ENCODE data around the gene GOLGA6C. TPM values are rescaled to one million over a fixed set of nuclear protein-coding genes. Genes with fewer than 3 reads are reported as not detected.
"Not testable (repeated sequence)": the region's sequence is repeated elsewhere in the genome, so short reads cannot be mapped to it uniquely, and the experiment has no call there.

The GOLGA6C gene
- total and polyA plus RNA-seq, 4 experiments from 2014 or later, result not detected

DNA sequence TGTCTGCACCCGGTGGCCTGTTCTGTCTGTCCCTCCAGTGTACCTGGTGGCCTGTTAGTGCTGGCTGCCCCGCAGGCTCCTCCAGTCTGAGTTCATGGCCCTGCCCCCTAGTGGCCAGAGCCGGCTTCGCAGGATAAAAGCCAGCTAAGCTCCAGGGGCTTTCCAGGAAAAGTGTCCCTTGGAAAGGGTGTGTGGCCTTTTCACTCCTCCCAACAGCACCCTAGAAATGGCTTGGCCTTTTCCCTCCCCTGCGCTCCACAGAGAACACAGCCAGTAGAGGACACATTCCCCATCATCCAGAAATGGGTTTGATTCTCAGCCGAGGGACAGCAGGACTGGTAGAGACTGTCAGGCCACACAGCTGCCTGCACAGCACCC is 41.2 kb downstream of the GOLGA6C start:
- H3K27me3 ChIP-seq (ENCODE audit: insufficient read depth, low read length); POLR2A ChIA-PET (ENCODE audit: partially characterized antibody); intact Hi-C loops (cut with micrococcal nuclease); H3K27ac ChIP-seq (ENCODE audit: low read depth, low read length); H3K4me1 Mint-ChIP-seq; H3K9me3 ChIP-seq (ENCODE audit: control insufficient read depth in 1 of 2, low read length in 2 of 2); H3K36me3 Mint-ChIP-seq; H3K27me3 Mint-ChIP-seq; H3K4me3 ChIP-seq (ENCODE audit: low read length in 2 of 2); H3K9me3 Mint-ChIP-seq; H3K4me1 ChIP-seq (ENCODE audit: insufficient read depth, low read length); H3K4me3 Mint-ChIP-seq; H3K36me3 ChIP-seq (ENCODE audit: insufficient read depth, low read length): not testable (repeated sequence)
- CTCF ChIA-PET (ENCODE audit: partially characterized antibody), result interaction anchor here (1.8 kb wide), 1 partner anchor 270 kb away, joined by 6 read pairs; no protein-coding TSS in a partner anchor
- peak overlapping the region in 1 of 7 donors; percentile 76 for H3K27ac Mint-ChIP-seq
- DNase-seq, result peak; percentile 60 to 68 (median 64)

DNA sequence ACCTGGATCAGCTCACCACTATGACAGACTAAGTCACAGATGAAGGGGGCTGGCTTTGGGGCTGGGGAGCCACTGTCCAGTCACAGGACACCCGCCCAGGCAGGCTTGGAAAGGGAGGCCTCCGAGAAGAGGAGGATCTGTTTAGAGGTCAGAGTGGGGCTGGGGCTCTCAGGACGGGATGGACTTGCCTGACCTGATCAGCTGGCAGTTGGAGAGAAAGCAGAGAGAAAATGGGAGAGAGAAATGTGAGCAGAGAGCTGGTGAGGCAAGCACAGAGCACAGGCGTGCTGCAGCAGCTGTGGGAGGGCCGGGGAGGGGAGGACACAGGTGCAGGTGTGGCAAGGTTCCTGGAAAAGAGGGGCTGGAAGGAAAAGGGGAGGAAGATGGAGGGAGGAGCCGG is 41.9 kb downstream of the GOLGA6C start:
- H3K9me3 Mint-ChIP-seq; intact Hi-C loops (cut with micrococcal nuclease); H3K4me3 ChIP-seq (ENCODE audit: low read length in 2 of 2); H3K27ac Mint-ChIP-seq; H3K36me3 ChIP-seq (ENCODE audit: insufficient read depth, low read length); H3K27ac ChIP-seq (ENCODE audit: low read depth, low read length); H3K36me3 Mint-ChIP-seq; DNase-seq; H3K4me1 Mint-ChIP-seq; H3K27me3 ChIP-seq (ENCODE audit: insufficient read depth, low read length); H3K9me3 ChIP-seq (ENCODE audit: control insufficient read depth in 1 of 2, low read length in 2 of 2); H3K4me1 ChIP-seq (ENCODE audit: insufficient read depth, low read length); H3K4me3 Mint-ChIP-seq; POLR2A ChIA-PET (ENCODE audit: partially characterized antibody): not testable (repeated sequence)
- CTCF ChIA-PET (ENCODE audit: partially characterized antibody), result interaction anchor here (0.8 to 1.8 kb wide), 2 partner anchors 269 to 271 kb away, joined by 3 to 6 read pairs; no protein-coding TSS in a partner anchor
- H3K27me3 Mint-ChIP-seq, result peaks cover 1 to 12% of the 10 kb centered on the region in 2 donors

DNA sequence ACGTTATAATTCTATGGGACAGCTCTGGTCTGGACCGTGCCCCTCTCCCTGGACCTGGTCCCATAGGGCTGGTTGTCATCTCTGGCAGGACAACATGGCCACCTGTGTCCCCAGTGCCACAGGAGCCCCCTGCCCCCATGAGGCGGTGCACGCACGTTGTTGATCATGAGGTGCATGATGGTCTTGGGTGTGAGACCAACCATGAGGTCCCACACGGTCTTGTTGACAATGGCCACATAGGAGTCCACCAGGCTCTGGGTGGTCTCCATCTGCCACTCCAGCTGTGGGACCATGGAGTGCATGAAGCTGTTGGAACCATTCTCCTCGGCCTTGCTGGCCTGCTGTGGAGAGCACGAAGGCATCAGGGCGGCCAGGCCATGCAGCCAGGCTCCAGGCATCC is 44.2 kb downstream of the GOLGA6C start:
- Mint-ChIP-seq H3K9me3 (no peaks in the 10 kb centered on the region), H3K27ac (no peak overlapping the region), H3K27me3 (peaks cover 7 to 18% of the 10 kb centered on the region in 2 donors), H3K36me3 (no peaks in the 10 kb centered on the region), H3K4me3 (no peak overlapping the region), H3K4me1 (no peaks in the 10 kb centered on the region)
- intact Hi-C loops (cut with micrococcal nuclease), result no loop called here
- Histone ChIP-seq H3K27me3 (ENCODE audit: insufficient read depth, low read length) (no peaks in the 10 kb centered on the region), H3K4me1 (ENCODE audit: insufficient read depth, low read length) (no peaks in the 10 kb centered on the region), H3K4me3 (ENCODE audit: low read length in 2 of 2) (no peak overlapping the region), H3K27ac (ENCODE audit: low read depth, low read length) (no peak overlapping the region), H3K9me3 (ENCODE audit: control insufficient read depth in 1 of 2, low read length in 2 of 2) (no peaks in the 10 kb centered on the region), H3K36me3 (ENCODE audit: insufficient read depth, low read length) (no peaks in the 10 kb centered on the region)
- ChIA-PET POLR2A (ENCODE audit: partially characterized antibody) (no interaction called here), CTCF (ENCODE audit: partially characterized antibody) (interaction anchor here (0.8 kb wide), 1 partner anchor 273 kb away, joined by 3 read pairs; no protein-coding TSS in a partner anchor)
- no peak for DNase-seq

DNA sequence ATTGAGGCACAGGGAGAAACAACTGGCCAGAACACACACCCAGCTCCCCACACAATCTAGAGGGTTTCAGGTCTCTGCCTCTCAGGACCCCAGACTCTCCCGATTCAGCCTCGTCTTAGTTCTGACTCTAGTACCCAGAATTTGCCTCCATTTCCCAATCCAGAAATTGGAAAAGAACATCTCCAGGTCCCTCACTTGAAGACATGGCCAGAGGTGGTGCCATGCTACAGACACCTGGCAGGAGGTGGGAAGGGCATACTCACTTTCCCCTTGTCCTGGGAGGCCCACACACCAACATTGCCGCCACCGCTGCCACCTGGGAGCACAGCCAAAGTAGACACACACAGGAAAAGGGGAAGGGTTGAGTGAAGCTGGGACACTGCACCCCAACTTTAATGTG is 44.6 kb downstream of the GOLGA6C start:
- H3K4me3 Mint-ChIP-seq; H3K4me1 Mint-ChIP-seq; H3K36me3 Mint-ChIP-seq; intact Hi-C loops (cut with micrococcal nuclease); H3K9me3 ChIP-seq (ENCODE audit: control insufficient read depth in 1 of 2, low read length in 2 of 2); H3K27ac Mint-ChIP-seq; H3K36me3 ChIP-seq (ENCODE audit: insufficient read depth, low read length); H3K27ac ChIP-seq (ENCODE audit: low read depth, low read length); POLR2A ChIA-PET (ENCODE audit: partially characterized antibody); H3K27me3 ChIP-seq (ENCODE audit: insufficient read depth, low read length); DNase-seq; H3K4me3 ChIP-seq (ENCODE audit: low read length in 2 of 2); H3K4me1 ChIP-seq (ENCODE audit: insufficient read depth, low read length); H3K9me3 Mint-ChIP-seq: not testable (repeated sequence)
- H3K27me3 Mint-ChIP-seq, result peaks cover 10 to 20% of the 10 kb centered on the region in 2 donors
- CTCF ChIA-PET (ENCODE audit: partially characterized antibody), result interaction anchor here (0.8 kb wide), 1 partner anchor 274 kb away, joined by 3 read pairs; no protein-coding TSS in a partner anchor

DNA sequence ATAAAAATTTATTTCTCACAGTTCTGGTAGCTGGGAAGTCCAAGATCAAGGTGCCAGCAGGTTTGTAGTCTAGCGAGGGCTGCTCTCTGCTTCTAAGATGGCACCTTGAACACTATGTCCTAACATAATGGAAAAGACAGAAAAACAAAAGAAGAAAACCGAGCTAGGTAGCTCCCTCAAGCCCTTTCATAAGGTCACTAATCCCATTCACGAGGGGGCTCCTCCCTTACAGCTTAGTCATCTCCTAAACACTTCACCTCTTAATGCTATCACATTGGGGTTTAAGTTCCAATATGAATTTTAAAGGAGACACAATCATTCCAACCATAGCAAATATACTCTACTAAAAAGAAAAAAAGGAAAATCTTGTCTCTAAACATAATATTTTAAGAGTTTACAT is 48.1 kb downstream of the GOLGA6C start:
- DNase-seq, result no peak
- H3K36me3 Mint-ChIP-seq, result no peaks in the 10 kb centered on the region
- no peak overlapping the region for H3K27ac ChIP-seq (ENCODE audit: low read depth, low read length)
- ChIA-PET POLR2A (ENCODE audit: partially characterized antibody) (no interaction called here), CTCF (ENCODE audit: partially characterized antibody) (interaction anchor here (1.1 kb wide), 1 partner anchor 99 kb away, joined by 3 read pairs; no protein-coding TSS in a partner anchor)
- no peaks in the 10 kb centered on the region for H3K36me3 ChIP-seq (ENCODE audit: insufficient read depth, low read length)
- no peaks in the 10 kb centered on the region for H3K27me3 ChIP-seq (ENCODE audit: insufficient read depth, low read length)
- intact Hi-C loops (cut with micrococcal nuclease), result no loop called here
- H3K27ac Mint-ChIP-seq, result no peak overlapping the region
- no peaks in the 10 kb centered on the region for H3K9me3 Mint-ChIP-seq
- H3K4me3 ChIP-seq (ENCODE audit: low read length in 2 of 2), result no peak overlapping the region
- peaks cover 4% of the 10 kb centered on the region for H3K4me1 ChIP-seq (ENCODE audit: insufficient read depth, low read length)
- H3K27me3 Mint-ChIP-seq, result peaks cover 15 to 28% of the 10 kb centered on the region in 2 donors
- no peaks in the 10 kb centered on the region for H3K4me1 Mint-ChIP-seq
- no peaks in the 10 kb centered on the region for H3K9me3 ChIP-seq (ENCODE audit: control insufficient read depth in 1 of 2, low read length in 2 of 2)
- no peak overlapping the region for H3K4me3 Mint-ChIP-seq

DNA sequence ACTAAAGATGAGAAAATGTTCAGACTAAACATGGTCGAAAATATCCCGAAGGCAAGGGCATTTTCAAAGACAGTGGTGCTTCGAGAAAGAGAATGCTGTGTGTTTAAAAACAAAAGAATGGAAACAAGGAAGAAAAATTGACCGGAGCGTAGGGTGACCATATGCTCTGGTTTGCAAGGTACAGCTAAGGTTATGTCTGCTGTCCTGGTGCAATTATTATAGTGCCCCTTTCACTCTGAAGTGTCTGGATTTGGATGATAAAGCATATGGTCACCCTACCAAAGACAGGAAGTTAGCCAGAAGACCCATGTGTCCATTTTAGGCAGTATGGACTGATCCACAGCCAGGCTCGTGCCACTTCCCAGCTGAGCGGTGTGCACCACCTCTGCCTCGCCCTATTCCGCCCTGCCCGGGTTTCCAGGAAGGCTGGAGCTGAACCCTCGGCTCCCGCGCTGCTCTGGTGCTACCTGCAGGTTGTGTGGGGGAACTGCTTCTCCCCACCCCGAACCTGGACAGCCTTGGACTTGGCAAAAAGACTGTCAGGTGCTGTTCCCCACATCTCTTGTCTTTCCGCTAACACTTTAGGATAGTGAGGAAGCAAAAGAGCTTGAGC is 49.8 kb downstream of the GOLGA6C start:
- peaks cover 0 to 2% (median 0%) of the 10 kb centered on the region in 4 donors for H3K4me1 Mint-ChIP-seq
- no peaks in the 10 kb centered on the region for H3K36me3 Mint-ChIP-seq
- POLR2A ChIA-PET (ENCODE audit: partially characterized antibody), result no interaction called here

DNA sequence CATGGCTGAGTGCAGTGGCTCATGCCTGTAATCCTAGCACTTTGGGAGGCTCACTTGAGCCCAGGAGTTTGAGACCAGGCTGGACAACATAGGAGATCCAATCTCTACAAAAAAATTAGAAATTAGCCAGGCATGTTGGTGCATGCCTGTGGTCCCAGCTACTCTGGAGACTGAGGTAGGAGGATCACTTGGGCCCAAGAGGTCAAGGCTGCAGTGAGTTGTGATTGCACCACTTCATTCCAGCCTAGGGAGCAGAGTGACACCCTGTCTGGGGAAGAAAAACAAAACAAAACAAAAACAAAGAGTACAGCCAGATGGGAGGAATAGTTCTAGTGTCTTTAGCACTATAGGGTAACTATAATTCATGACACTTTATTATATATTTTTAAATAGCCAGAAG is 51.6 kb downstream of the GOLGA6C start:
- CTCF ChIA-PET (ENCODE audit: partially characterized antibody), result no interaction called here
- Mint-ChIP-seq H3K4me3 (no peak overlapping the region), H3K36me3 (no peaks in the 10 kb centered on the region), H3K27ac (no peak overlapping the region), H3K4me1 (peaks cover 0 to 2% (median 0%) of the 10 kb centered on the region in 4 donors), H3K27me3 (peaks cover 15 to 22% of the 10 kb centered on the region in 2 donors), H3K9me3 (no peaks in the 10 kb centered on the region)
- POLR2A ChIA-PET (ENCODE audit: partially characterized antibody), result no interaction called here
- DNase-seq, result no peak
- intact Hi-C loops (cut with micrococcal nuclease), result no loop called here
- Histone ChIP-seq H3K4me3 (ENCODE audit: low read length in 2 of 2) (no peak overlapping the region), H3K9me3 (ENCODE audit: control insufficient read depth in 1 of 2, low read length in 2 of 2) (no peaks in the 10 kb centered on the region), H3K27me3 (ENCODE audit: insufficient read depth, low read length) (no peaks in the 10 kb centered on the region), H3K4me1 (ENCODE audit: insufficient read depth, low read length) (peaks cover 4% of the 10 kb centered on the region), H3K36me3 (ENCODE audit: insufficient read depth, low read length) (no peaks in the 10 kb centered on the region), H3K27ac (ENCODE audit: low read depth, low read length) (no peak overlapping the region)

More for the DNA sequence above, 49.8 kb downstream of the GOLGA6C start:
- no peak overlapping the region for H3K27ac Mint-ChIP-seq
- no peak overlapping the region for H3K4me3 ChIP-seq (ENCODE audit: low read length in 2 of 2)
- H3K27me3 ChIP-seq (ENCODE audit: insufficient read depth, low read length), result no peaks in the 10 kb centered on the region
- no peaks in the 10 kb centered on the region for H3K9me3 ChIP-seq (ENCODE audit: control insufficient read depth in 1 of 2, low read length in 2 of 2)
- H3K27ac ChIP-seq (ENCODE audit: low read depth, low read length), result no peak overlapping the region
- CTCF ChIA-PET (ENCODE audit: partially characterized antibody), result no interaction called here
- no peaks in the 10 kb centered on the region for H3K9me3 Mint-ChIP-seq
- H3K4me3 Mint-ChIP-seq, result no peak overlapping the region
- H3K4me1 ChIP-seq (ENCODE audit: insufficient read depth, low read length), result peaks cover 4% of the 10 kb centered on the region
- intact Hi-C loops (cut with micrococcal nuclease), result no loop called here
- DNase-seq, result no peak
- H3K36me3 ChIP-seq (ENCODE audit: insufficient read depth, low read length), result no peaks in the 10 kb centered on the region
- H3K27me3 Mint-ChIP-seq, result peaks cover 15 to 28% of the 10 kb centered on the region in 2 donors

Data from CD4-positive, alpha-beta memory T cell (primary cell).